Posterior vena cava (tissue), 2 donors: ENCODE measurements around the gene PAM. TPM values are rescaled to one million over a fixed set of nuclear protein-coding genes. Genes with fewer than 3 reads are reported as not detected.

ENCODE experiments used
- DNase-seq: peaks from one replicate; pipeline ENCODE4 v3.0.0-alpha.2; 2020; ENCODE audit warnings: low spot score
- intact Hi-C, 2 donors: fragments of 100-400 bp; cut with DNase I; formaldehyde crosslinking; loops; one replicate each; pipeline versions ENCODE4 v1.14.1 to v1.14.2; 2022 to 2023
- total RNA-seq, 2 donors: library from RNA; stranded (reverse); fragmentation: NEBNext Ultra II Directional; extraction: Animal tissue kit (Norgen Biotek cat#: 25700); gene quantifications; one replicate each; pipeline ENCODE4 v1.2.1, GENCODE V29; 2021
- donor health status: DM: yes; HTN: yes; CAD: no.
- donor health status: DM: yes; HTN: yes; CAD: no.

PAM gene
- total RNA-seq, 2 donors from 2014 or later: 340 to 357 TPM

DNA sequence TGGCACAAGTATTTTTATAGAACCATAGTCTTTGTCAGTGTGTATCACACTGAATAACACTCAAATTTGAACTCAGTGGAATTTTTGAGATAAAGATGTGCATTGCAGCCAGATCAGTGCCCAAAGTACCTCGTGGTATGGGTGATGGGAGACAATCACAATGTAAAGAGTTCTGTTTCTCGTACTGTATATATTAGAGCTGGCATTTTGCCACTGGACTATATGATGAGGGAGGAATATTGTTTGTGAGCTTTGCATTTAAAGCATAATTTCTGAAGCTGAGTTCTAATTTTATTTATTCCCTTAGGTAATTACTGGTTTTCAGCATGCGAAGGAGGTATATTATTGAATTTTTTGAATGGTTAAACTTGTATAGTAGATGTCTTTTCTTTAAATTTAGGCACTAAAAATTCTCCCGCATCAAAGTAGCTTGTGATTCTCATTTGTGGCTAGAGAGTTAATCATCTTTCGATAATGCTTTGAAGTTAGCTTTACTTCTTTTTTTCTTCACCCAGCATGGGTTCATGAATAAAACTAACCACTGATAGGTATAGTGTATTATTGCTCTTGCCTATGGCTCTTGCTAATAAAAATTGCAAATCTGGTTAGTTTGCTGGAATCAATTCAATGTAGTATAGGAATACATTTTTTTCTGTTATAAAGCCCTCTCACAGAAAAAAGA, 43.1 kb downstream of the PAM start:
- DNase-seq: no peak
- intact Hi-C loops: no loop called here

DNA sequence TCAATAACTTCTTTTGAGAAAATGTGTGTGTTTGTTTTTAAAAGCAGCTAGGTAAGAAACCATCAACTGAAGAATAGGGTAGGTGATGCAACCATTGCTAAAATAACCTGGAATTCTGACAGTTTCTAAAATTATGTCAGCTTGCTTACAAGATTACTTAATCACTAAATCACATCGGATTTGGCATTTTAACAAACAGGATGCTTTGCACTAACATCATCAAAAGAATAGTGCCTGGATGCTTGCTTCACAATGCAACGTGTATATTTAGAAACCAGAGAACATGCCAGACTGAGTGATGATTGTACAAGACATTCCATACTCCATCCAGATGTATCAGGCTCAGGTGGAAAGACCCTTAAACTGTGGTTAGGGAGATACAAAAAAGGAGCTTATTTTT, 43.9 kb downstream of the PAM start:
- DNase-seq: no peak
- intact Hi-C loops: no loop called here

DNA sequence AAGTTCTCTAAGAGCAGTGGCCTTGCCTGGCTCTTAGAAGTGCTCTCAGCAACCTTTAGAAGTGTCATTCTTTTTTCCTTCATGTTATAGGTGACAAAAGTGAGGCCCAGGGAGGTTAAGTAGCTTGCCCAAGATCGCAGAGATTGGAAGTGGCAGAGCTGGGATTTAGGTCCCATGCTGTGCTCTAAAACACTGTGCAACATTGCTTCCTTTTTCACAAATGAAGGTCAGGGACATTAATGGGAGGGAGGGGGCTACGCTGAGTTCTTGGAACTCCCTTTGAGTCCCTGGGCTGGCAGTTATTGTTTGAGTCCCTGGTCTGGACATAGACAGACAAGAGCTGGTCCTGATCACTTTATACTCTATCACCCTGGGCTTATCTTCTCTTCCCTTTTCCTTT, 45.3 kb downstream of the PAM start:
- DNase-seq: no peak
- intact Hi-C loops: no loop called here

DNA sequence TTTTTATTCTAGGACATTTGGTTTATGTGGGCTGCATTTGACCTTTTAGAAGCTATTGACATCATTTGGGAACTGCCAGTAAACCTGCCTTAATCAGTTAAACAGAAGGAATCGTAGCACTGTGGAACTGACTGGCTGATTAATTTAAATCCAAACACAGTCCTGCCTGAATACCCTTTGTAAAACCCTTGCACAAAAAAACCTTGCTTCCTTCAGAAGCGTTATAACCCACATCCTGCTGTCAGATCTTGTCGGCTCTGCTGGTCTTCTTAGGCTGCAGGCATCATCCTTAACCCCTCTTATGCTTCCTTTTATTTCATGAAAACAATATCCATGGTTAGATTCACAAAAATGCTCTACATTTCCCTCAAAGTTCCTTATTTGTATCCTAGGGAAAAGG, 46.3 kb downstream of the PAM start:
- intact Hi-C loops: no loop called here
- no peak for DNase-seq

DNA sequence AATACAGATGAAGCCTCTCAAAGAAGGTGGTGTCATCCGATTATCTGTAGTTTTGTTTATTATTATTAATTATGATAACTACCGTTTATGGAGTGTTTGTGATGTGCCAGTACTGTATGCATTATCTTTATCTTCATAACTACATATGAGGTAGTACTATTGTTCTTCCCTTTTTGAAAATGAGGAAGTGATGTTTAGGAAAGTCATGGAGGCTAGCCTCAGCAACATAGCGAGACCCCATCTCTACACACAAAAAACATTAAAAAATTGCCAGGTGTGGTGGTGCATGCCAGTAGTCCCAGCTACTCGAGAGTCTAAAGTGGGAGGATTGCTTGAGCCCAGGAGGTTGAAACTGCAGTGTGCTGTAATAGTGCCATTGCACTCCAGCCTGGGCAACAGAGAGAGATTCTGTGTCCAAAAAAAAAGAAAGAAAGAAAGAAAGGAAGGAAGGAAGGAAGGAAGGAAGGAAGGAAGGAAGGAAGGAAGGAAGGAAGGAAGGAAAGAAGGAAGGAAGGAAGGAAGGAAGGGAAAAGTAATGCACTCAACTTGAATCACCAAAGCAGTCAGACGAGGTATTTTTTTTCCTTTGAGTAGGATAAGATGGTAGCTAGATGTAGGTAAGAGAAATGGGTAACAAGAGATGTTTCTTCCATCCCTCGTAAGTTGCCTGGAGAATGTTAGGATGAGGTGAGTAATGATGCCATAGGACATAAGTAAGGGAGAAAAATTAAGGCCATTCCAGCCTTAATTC, 47.8 kb downstream of the PAM start:
- intact Hi-C loops: no loop called here
- DNase-seq: no peak

DNA sequence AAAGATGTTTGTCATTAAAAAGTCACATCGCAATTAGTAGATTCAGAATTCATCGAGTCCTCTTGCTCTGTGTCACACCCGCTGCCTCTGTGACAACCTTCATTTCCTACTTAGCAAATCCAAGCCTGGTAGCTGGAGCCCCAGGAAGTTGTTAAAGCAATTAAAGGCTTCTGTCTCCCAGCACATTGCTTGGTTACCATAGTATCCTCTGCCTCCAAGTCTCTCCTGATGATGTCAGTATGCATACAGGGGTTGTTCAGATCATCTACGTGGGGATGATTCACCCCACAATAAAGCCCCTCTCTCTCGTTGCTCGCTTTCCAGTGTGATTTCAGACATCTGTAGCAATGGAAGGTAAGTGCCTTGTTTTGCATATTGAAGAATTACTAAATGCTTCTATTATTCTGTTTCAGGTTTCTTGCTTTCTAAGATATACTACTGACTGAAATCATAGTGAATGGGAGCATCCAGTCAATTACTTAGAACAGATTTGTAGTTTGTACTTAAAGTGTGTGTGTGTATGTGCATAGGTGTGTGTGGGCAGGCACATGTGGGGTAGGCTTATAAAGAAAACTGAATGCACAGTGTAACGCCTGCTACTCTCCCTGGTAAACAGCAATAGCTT, 52.9 kb downstream of the PAM start:
- DNase-seq: no peak

DNA sequence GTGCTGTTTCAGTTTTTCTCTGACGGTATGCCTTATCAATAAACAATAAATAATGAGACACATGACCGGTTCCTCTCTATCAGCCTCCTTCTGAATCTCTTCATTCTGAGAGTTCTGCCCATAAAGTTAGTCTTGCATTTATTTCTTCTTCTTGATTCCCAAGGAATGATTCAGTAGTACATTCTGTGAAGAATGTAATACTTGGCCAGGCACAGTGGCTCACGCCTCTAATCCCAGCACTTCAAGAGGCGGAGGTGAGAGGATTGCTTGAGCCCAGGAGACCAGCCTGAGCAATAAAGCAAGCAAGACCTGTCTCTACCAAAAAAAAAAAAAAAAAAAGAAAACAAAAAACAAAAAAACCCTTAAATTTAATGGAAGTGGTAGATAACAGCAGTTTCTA, 53.9 kb downstream of the PAM start:
- DNase-seq: no peak
- intact Hi-C loops: no loop called here

More for the DNA sequence above, 52.9 kb downstream of the PAM start:
- intact Hi-C loops: no loop called here

DNA sequence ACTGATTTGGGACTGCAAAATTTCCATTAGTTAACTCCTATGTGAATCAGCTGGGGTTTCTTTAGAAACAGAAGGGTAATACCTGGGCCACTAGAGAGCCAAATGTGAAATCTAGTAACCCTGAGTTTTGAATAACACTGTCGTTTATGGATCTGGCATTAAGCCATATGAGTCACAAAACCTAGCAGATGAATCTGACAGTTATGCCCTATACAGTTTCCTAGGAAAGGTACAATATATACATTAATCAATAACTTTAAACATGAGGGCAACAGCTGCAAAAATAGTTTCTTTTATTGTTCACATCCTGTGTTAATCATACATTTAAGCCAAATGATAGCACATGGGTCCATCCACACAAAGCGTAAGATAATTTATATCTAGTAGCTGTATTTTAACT, 56.9 kb downstream of the PAM start:
- no peak for DNase-seq

DNA sequence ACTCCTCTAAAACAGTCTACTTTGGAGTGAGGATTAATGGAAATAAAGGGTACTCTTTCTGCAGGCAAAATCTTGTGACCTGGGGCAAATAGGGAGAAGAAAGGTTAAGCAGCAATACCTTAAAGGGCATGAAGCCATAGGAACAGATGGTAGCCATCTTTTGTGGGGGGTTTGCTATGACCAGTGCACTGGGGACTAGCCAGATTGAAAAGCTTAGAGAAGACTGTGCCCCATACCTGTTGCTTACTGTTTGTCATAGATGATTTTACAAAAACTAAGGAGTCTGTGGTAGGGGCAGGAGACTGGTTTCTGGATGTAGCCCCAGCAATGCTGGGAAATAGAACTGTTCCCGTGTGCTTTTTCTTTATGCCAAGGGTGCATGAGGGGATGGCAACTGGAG, 58.6 kb downstream of the PAM start:
- intact Hi-C loops: no loop called here
- no peak for DNase-seq

More for the DNA sequence above, 56.9 kb downstream of the PAM start:
- intact Hi-C loops: no loop called here

DNA sequence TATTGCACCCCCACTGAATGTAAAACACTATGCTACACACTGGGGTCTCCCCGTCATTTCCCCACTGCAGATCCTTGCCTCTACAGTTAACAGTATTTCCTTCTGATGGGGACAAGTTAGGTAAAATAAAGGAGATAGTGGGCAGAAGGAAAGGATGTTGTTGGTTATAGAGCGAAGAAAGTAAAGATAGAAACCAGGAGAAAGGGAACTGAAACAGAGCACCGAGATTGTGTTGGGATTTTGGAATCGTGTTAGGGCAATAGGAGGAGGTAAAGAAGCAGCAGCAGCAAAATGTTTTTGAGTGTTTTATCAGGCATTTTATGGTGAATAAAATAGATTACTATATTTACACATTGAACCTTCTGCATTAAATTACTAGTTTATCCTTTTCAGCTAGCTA, 60.0 kb downstream of the PAM start:
- intact Hi-C loops: no loop called here
- DNase-seq: no peak

DNA sequence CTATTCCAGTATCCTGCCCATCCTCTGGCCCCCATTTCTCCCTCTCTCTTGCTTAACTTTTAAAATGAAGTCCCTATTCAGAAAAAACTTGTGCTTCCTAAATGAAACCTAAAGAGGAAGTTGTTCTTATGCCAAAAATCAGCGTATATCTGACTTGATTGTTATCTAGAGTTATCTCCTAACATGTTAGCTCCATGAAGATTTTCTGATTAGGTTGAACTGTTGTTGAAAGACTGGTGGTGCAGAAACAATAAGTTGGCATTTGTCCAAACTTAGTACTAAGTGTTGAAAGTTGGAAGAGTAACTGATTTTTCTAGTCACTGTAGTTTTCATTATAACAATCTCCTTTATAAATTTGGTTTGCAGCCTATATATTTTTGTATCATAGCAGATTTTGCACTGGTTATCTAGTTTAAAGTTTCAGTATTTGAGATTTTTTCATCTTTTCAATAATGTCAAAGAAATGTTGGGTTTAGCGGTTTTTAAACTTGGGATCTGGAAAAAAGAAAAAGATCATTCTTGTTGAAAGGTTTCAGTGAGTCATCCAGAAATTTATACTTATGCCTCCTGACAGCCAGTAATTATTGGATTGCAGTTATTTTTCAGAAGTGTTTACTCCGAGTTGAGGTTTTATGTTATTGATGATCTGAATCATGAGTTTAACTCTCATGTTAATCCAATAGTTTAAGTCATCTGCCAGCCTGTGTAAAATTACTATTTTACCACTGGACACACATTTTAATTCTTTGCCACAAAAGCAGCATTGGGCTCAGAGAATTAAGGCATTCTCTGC, 60.6 kb downstream of the PAM start:
- no peak for DNase-seq
- intact Hi-C loops: no loop called here

DNA sequence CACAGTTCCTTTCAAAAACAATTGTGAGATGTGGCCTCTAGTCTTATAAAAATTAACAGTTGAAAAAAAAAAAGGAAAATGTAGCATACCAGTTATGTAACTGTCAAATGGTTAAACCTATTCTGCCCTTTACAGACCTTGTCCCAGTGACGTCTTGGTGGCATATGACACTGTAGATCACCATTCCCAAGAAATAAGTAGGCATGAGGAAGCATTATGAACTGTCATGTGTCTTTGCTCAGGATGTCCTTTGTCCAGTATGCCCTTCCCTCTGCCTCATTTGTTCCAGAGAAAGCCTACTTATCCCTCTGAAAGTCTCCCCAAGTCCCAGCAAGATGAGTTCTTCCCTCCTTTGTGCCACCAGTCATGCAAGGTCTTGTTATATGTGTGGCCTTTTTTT, 63.2 kb downstream of the PAM start:
- DNase-seq: no peak
- intact Hi-C loops: no loop called here

DNA sequence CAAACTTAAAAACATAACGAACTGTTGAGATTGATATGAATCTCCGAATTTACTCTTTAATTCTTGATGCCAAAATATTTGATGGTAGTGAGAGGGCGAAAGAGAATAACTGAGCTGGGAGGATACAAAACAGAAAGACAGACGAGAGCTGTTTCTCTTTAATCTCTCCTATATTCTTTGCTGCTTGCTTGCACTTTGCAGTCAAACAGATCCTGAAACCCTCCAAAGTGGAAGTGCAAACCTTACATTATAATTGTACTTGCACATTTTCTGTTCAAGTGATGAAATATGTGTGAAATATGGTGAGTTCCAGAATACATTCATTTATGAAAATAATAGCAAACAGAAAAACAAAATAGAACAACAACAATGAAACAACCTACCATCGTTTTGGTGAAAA, 63.8 kb downstream of the PAM start:
- DNase-seq: no peak
- intact Hi-C loops: no loop called here

DNA sequence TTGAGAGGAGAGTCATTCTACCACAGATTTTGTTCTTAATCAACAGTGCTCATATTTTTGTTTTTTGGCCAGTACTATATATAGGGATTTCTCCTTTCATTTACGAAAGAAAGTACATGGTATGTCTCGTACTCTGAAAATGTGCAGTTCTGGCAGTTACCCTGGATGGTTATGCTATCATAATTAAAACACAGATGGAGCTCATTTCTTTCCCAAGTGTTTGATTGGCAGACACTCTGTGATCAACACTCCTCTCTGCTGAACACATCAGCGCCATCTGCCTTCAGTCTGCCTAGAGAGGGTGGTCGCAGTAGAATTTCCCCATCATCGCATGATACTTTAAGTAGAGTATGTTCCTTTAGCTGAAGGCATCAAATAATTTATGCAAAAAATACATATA, 64.5 kb downstream of the PAM start:
- intact Hi-C loops: no loop called here
- no peak for DNase-seq

DNA sequence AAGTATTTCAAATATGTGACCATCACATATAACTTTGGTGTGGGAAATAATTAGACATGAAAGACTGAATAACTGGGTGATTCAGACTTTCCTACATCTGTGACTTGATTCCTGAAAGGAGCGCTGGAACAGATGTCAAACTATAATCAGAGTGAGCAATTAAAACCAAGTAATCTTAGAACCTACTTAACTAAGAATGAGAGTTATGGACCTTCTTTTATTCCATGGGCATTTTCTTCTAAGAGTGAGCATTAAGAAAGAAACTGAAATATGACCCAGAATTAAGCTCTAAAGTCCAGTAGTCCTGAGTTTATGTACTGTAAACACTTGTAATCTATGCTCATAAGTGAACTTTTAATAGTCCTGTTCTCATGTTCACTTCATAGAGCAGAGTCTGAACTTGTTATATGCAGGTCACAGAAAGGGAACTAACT, 68.4 kb downstream of the PAM start:
- DNase-seq: no peak
- intact Hi-C loops: no loop called here

DNA sequence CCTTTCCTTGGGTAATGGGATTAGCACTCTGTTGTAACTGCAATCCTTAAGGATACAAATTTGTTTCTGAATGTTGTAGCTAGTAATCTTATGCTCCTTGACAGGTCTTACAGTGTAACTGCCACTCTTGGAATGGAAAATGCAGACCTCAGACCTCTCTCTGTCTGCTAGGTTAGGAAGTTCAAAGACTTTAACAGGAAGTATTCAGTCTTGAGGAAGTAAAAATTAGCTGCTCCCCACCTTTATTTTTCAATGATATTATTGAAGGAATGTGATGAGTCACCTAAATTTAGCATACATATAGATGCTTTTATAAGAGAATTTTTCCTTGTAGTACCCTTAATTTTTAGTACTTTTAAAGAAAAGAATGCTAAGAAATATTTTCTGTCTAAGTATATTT, 71.5 kb downstream of the PAM start:
- intact Hi-C loops: no loop called here
- no peak for DNase-seq

DNA sequence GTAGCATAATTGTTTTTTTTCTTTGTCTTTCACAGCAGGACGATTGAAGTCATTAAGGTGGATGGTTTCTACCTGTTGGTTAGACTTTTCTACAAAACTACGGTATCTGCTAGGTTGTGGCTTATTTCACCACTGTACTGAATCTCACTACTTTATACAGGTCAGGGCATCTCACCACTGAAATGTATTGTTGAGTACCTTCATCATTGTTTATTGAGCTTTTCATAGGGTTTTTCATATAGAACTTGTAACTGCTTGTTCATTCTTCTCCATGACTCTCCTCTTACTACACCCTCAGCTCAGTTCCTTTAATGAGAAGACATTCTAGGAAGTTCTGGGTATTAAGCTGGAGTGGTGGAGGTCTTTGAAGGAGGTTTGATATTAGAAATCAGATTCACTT, 75.1 kb downstream of the PAM start:
- DNase-seq: no peak
- intact Hi-C loops: no loop called here

DNA sequence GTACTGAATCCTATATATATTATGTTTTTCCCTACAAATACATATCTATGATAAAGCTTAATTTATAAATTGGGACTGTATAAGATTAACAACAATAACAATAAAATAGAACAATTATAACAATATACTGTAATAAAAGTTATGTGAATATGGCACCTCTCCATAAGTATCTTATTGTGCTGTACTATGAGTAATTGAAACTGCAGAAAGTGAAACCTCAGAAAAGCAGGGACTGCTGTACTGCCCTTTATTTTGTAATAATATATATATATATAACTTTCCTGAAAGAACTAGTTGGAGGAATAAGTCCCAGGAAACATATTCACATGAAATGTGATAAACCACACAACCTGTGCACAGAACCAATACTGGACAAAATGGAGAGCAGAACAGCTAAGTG, 77.3 kb downstream of the PAM start:
- no peak for DNase-seq
- intact Hi-C loops: no loop called here

DNA sequence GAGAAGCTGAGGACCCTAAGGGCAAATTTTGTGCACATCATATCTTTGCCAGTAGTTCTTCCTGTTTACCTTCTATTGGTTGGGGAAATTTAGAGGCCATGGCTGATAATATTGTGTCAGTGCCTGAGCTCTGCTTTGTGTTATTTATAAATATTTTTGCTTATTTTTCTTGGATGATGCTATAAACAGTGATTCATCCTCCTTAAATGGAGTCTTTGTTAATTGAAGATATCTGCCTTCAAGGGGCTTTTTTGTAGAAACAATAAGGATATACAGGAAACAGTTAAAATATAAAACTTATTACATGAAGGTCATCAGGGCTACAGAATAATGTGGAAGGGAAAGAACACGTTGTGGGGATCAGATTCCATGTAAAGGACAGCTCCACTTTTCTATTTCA, 78.0 kb downstream of the PAM start:
- DNase-seq: no peak
- intact Hi-C loops: no loop called here

DNA sequence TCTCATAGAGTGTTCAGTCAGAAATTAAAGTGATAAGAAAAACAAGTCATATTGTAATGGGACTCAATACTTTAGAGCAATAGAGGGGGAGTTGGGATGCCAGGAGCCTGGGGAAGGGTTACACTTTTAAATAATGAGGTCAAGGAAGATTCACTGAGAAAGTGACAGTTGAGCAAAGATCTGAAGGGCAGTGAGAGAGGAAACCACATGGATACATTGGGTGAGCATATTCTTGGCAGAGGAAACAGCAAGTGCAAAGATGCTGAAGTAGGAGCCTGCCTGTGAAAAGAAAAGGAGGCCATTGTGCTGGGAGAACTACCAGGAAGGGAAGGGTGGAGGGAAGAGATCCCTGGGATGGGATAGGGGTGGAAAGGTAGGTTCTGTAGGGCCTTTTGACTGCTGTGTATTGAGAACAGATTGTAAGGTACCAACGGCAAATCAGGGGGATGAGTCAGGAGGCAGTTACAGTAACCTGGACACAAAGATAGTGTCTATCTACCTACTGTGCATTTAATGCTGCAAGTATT, 79.4 kb downstream of the PAM start:
- DNase-seq: no peak
- intact Hi-C loops: no loop called here
